ENCODE data around the gene POM121L12. TPM values are rescaled to one million over a fixed set of nuclear protein-coding genes. Genes with fewer than 3 reads are reported as not detected.

The POM121L12 gene
- total RNA-seq, 2 donors from 2014 or later: not detected

DNA sequence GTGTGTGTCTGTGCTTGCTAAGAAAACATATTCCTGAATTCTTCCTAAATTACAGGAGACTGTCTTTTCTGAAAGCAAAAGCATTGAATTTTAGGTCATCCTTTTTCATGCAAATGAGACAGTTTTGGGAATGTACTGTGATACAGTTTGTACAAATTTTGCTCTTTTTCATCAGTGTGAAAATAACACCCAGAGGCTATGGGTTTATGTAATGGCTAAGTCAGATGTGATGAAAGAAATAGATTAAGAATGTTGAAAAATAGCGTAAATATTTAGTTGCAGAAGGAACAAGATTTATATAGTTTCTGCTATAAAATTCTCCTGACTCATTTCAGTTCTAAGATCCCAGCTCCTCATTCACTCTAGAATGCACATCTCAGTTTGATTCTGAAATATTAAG is 24.6 kb downstream of the POM121L12 start:
- Mint-ChIP-seq H3K27me3 (ENCODE audit: low read depth) (no peaks in the 10 kb centered on the region), H3K27ac (no peak overlapping the region), H3K36me3 (ENCODE audit: insufficient read depth in 2 of 2) (no peaks in the 10 kb centered on the region), H3K4me3 (no peak overlapping the region), H3K9me3 (peaks cover 11 to 15% of the 10 kb centered on the region in 2 donors), H3K4me1 (ENCODE audit: low read depth) (no peaks in the 10 kb centered on the region)
- no peak for DNase-seq
- ATAC-seq (replicated peaks in 1 of 2): no peak

DNA sequence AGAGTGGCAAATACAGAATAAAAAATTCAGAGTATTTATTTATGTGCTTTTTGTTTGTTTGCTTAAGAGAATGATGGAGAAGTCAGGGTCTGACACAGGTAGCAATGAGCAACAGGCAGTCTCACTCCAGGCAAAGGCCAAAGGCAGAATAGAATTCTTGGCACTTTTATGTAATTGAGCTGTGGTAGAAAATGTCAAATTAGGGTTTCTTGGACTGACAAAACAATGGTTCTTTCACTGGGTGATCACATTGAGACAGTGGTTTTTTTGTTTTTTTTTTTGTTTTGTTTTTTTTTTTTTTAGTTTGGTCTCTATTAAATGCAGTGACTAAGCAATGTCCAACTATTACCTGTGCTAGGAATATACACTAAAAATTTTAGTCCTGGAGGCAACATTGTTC is 27.4 kb downstream of the POM121L12 start:
- Mint-ChIP-seq H3K27me3 (ENCODE audit: low read depth) (no peaks in the 10 kb centered on the region), H3K27ac (no peak overlapping the region), H3K4me1 (ENCODE audit: low read depth) (no peaks in the 10 kb centered on the region), H3K4me3 (no peak overlapping the region), H3K36me3 (ENCODE audit: insufficient read depth in 2 of 2) (no peaks in the 10 kb centered on the region), H3K9me3 (peaks cover 12 to 14% of the 10 kb centered on the region in 2 donors)
- ATAC-seq (replicated peaks in 1 of 2): no peak
- no peak for DNase-seq

DNA sequence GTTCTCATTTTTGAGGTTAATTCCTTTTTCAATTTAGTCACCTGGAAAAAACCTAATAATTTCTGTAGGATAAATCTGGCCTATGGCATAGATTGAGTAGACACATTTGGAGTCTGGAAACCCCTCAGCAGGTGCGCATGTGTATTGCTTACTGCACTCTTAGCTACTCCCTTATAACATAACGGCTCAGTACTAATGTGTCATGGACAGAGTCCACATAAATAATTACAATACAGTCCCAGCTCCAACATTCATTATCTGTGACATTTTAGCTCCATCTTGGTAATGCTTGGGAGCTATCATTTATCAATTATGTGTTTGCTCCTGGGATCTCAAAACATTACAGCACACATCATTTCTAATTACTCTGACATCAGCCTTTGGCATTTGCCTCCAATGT is 33.2 kb downstream of the POM121L12 start:
- H3K27ac Mint-ChIP-seq: no peak overlapping the region
- peaks cover 6 to 7% of the 10 kb centered on the region in 2 donors for H3K9me3 Mint-ChIP-seq
- H3K36me3 Mint-ChIP-seq (ENCODE audit: insufficient read depth in 2 of 2): no peaks in the 10 kb centered on the region
- H3K4me1 Mint-ChIP-seq (ENCODE audit: low read depth): no peaks in the 10 kb centered on the region
- H3K4me3 Mint-ChIP-seq: no peak overlapping the region
- DNase-seq: no peak
- ATAC-seq (replicated peaks in 1 of 2): no peak
- no peaks in the 10 kb centered on the region for H3K27me3 Mint-ChIP-seq (ENCODE audit: low read depth)

DNA sequence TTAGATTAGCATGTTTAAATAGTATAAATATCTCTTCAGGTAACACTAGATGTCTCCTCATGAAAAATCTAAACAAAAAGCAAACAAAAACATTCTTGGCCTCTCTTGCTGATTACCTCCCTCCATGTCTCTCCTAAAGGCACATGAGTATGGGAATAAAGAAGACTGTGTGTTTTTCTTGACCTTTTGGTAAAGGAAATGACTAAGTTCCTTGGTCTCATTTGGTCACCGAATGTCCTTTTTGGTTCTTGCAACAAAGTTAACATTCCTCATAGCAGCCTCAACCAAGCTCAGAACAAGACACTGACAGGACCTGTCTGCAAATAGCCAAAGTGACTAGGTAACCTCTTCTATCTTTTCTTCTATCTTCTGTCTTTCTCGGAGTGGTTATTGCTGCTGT is 35.5 kb downstream of the POM121L12 start:
- no peak overlapping the region for H3K27ac Mint-ChIP-seq
- ATAC-seq (replicated peaks in 1 of 2): no peak
- H3K9me3 Mint-ChIP-seq: peaks cover 9 to 10% of the 10 kb centered on the region in 2 donors
- H3K4me3 Mint-ChIP-seq: no peak overlapping the region
- no peaks in the 10 kb centered on the region for H3K27me3 Mint-ChIP-seq (ENCODE audit: low read depth)
- no peak for DNase-seq
- peaks cover 0 to 1% of the 10 kb centered on the region in 2 donors for H3K36me3 Mint-ChIP-seq (ENCODE audit: insufficient read depth in 2 of 2)
- H3K4me1 Mint-ChIP-seq (ENCODE audit: low read depth): no peaks in the 10 kb centered on the region

Measured in activated T-cell treated with anti-CD3 and anti-CD28 coated beads, Interleukin-2, amount 50 U/mL, for 72 hours (primary cell).